ENCODE measurements around the gene EFEMP1. TPM values are rescaled to one million over a fixed set of nuclear protein-coding genes. Genes with fewer than 3 reads are reported as not detected.

Gene EFEMP1
- total RNA-seq, 1 experiment from 2014 or later: 0.34 TPM

DNA sequence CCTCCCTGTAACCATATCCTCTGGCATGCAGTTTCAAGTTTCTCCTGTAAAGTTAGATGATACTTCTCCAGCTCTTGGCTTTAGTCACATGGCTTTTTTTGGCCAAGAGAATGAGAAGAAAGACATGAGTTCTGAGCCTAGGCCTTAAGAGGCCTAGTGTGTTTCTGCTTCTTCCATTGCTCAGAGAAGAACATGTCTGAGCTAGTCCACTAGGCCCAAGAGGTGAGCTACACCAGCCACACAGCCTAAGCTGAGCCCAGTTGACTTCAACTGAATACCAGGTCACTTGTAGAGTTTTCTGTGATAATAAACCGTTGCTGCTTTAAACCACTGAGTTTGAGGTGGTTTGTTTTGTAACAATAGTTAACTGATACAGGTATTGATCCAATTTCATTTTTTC is 19.9 kb upstream of the EFEMP1 start:
- Histone ChIP-seq H3K9ac (ENCODE audit: low read length) (no peak overlapping the region), H3K79me2 (ENCODE audit: insufficient read depth, low read length) (no peaks in the 10 kb centered on the region), H2AFZ (ENCODE audit: low read depth, low read length, poor library complexity, severe bottlenecking) (no peak overlapping the region), H3K36me3 (ENCODE audit: control insufficient read depth in 1 of 2, insufficient read depth in 2 of 2, low read length in 2 of 2) (no peaks in the 10 kb centered on the region), H3K9me2 (ENCODE audit: insufficient read depth) (no peaks in the 10 kb centered on the region), H3K27me3 (ENCODE audit: insufficient read depth, low read length) (no peaks in the 10 kb centered on the region), H3K4me1 (ENCODE audit: control insufficient read depth in 1 of 2, insufficient read depth in 2 of 2, low read length in 2 of 2) (no peaks in the 10 kb centered on the region), H4K20me1 (ENCODE audit: insufficient read depth) (no peaks in the 10 kb centered on the region), H3K4me2 (ENCODE audit: low read length) (no peak overlapping the region), H3K4me3 (replicated peaks in 1 of 2; ENCODE audit: low read depth in 1 of 2, low read length in 2 of 2) (no peak overlapping the region), H3K27ac (ENCODE audit: low read depth, low read length) (no peak overlapping the region), H3K9me3 (ENCODE audit: control insufficient read depth in 1 of 2, insufficient read depth in 1 of 2, low read depth in 1 of 2, low read length in 2 of 2) (no peaks in the 10 kb centered on the region)
- DNase-seq (ENCODE audit: low read depth, low spot score): no peak
- CTCF ChIA-PET: no interaction called here
- RAD21 ChIA-PET (ENCODE audit: low non-redundant PET in 1 of 2, low total read pairs in 2 of 2, uncharacterized antibody in 2 of 2, unreplicated experiment in 2 of 2): no interaction called here
- POLR2A ChIA-PET: no interaction called here
- ATAC-seq: no peak
- no TSS peak for BruUV-seq (replicated peaks)
- TF ChIP-seq CBX3 (IDR thresholded peaks at IDR 0.05; ENCODE audit: low read depth) (no peak), JUND (IDR thresholded peaks at IDR 0.05) (no peak), RAD21 (IDR thresholded peaks at IDR 0.05; ENCODE audit: low read depth) (no peak), SP1 (IDR thresholded peaks at IDR 0.05; ENCODE audit: low read depth) (no peak), YY1 (IDR thresholded peaks at IDR 0.05; ENCODE audit: extremely low read depth, insufficient replicate concordance, low read depth, low read length) (no peak), POLR2AphosphoS5 (IDR thresholded peaks at IDR 0.05; ENCODE audit: low read depth, low read length) (no peak), FOSL1 (IDR thresholded peaks at IDR 0.05; ENCODE audit: low read depth) (no peak), ZNF274 (IDR thresholded peaks at IDR 0.05; ENCODE audit: low read depth, low read length) (no peak), EZH2phosphoT487 (IDR thresholded peaks at IDR 0.05; ENCODE audit: borderline replicate concordance) (no peak), SIN3A (IDR thresholded peaks at IDR 0.05; ENCODE audit: low read depth) (no peak), SRF (IDR thresholded peaks at IDR 0.05; ENCODE audit: low read depth) (no peak)
- TF ChIP-seq, protein P1, sequence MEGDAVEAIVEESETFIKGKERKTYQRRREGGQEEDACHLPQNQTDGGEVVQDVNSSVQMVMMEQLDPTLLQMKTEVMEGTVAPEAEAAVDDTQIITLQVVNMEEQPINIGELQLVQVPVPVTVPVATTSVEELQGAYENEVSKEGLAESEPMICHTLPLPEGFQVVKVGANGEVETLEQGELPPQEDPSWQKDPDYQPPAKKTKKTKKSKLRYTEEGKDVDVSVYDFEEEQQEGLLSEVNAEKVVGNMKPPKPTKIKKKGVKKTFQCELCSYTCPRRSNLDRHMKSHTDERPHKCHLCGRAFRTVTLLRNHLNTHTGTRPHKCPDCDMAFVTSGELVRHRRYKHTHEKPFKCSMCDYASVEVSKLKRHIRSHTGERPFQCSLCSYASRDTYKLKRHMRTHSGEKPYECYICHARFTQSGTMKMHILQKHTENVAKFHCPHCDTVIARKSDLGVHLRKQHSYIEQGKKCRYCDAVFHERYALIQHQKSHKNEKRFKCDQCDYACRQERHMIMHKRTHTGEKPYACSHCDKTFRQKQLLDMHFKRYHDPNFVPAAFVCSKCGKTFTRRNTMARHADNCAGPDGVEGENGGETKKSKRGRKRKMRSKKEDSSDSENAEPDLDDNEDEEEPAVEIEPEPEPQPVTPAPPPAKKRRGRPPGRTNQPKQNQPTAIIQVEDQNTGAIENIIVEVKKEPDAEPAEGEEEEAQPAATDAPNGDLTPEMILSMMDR (IDR thresholded peaks at IDR 0.05 in 2 of 3, conservative IDR thresholded peaks at IDR 0.05 in 1 of 3; ENCODE audit: borderline replicate concordance in 1 of 3, insufficient read depth in 1 of 3, low read depth in 2 of 3, low read length in 2 of 3): no peak
- TF ChIP-seq, protein P2, sequence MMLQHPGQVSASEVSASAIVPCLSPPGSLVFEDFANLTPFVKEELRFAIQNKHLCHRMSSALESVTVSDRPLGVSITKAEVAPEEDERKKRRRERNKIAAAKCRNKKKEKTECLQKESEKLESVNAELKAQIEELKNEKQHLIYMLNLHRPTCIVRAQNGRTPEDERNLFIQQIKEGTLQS (IDR thresholded peaks at IDR 0.05): no peak
- TF ChIP-seq, protein P3, sequence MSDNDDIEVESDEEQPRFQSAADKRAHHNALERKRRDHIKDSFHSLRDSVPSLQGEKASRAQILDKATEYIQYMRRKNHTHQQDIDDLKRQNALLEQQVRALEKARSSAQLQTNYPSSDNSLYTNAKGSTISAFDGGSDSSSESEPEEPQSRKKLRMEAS (IDR thresholded peaks at IDR 0.05): no peak
- TF ChIP-seq, protein P4, sequence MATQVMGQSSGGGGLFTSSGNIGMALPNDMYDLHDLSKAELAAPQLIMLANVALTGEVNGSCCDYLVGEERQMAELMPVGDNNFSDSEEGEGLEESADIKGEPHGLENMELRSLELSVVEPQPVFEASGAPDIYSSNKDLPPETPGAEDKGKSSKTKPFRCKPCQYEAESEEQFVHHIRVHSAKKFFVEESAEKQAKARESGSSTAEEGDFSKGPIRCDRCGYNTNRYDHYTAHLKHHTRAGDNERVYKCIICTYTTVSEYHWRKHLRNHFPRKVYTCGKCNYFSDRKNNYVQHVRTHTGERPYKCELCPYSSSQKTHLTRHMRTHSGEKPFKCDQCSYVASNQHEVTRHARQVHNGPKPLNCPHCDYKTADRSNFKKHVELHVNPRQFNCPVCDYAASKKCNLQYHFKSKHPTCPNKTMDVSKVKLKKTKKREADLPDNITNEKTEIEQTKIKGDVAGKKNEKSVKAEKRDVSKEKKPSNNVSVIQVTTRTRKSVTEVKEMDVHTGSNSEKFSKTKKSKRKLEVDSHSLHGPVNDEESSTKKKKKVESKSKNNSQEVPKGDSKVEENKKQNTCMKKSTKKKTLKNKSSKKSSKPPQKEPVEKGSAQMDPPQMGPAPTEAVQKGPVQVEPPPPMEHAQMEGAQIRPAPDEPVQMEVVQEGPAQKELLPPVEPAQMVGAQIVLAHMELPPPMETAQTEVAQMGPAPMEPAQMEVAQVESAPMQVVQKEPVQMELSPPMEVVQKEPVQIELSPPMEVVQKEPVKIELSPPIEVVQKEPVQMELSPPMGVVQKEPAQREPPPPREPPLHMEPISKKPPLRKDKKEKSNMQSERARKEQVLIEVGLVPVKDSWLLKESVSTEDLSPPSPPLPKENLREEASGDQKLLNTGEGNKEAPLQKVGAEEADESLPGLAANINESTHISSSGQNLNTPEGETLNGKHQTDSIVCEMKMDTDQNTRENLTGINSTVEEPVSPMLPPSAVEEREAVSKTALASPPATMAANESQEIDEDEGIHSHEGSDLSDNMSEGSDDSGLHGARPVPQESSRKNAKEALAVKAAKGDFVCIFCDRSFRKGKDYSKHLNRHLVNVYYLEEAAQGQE (IDR thresholded peaks at IDR 0.05; ENCODE audit: low read depth): no peak
- intact Hi-C loops (cut with micrococcal nuclease): no loop called here
